ENCODE data around the gene DGKB.

The DGKB gene

GRCh38 chr7:14104861-14105260, 797.7 kb downstream of the DGKB start:
- DNase-seq (ENCODE audit: low spot score), result no peak

- no peak for DNase-seq (ENCODE audit: low spot score)
Measured at GRCh38 chr7:14096159-14096558, 806.4 kb downstream of the DGKB start.

GRCh38 chr7:14095233-14095950, 807.2 kb downstream of the DGKB start:
- DNase-seq (ENCODE audit: low spot score), result no peak
